ENCODE measurements around the gene SCYL1. TPM values are rescaled to one million over a fixed set of nuclear protein-coding genes. Genes with fewer than 3 reads are reported as not detected.

SCYL1 gene
- 100 to 1,000 TPM in 1 of 6 donors, 10 to 100 TPM in 5; 64.0 to 120 (median 88.8) TPM for total RNA-seq

- peaks cover 21 to 37% (median 29%) of the 10 kb centered on the region in 4 donors for H3K4me1 ChIP-seq
- peak in 3 of 6 experiments; percentile 13 to 29 (median 14) for TF ChIP-seq CTCF (IDR thresholded peaks at IDR 0.05)
- no peak for TF ChIP-seq EP300 (IDR thresholded peaks at IDR 0.05)
- peak; percentile 71 to 77 for TF ChIP-seq POLR2AphosphoS5 (IDR thresholded peaks at IDR 0.05)
- peak in 3 of 4 donors; percentile 55 to 77 (median 59) for TF ChIP-seq POLR2A (IDR thresholded peaks at IDR 0.05)
- peak; percentile 85 to 97 for DNase-seq
- peak within 1 kb of the TSS; percentile 92 to 99 (median 95) for H3K4me3 ChIP-seq
- ATAC-seq (ENCODE audit: low FRiP score in 2 of 2), result peak; percentile 93 to 97
- peaks cover 0 to 35% (median 11%) of the 10 kb centered on the region in 4 donors for H3K36me3 ChIP-seq
- H3K9me3 ChIP-seq, result no peaks in the 10 kb centered on the region
- H3K27ac ChIP-seq, result peak within 1 kb of the TSS; percentile 92 to 97 (median 95)
- 0% methylated on average over 3 to 11 of the region's 82 CpGs for WGBS, 2 donors
- H3K27me3 ChIP-seq, result no peaks in the 10 kb centered on the region
These were observed at the start of gene SCYL1 for GRCh38 chr11:65524741-65525545. Gene SCYL1, plus strand, starts transcription at chr11:65525083. Its CDS starts 71 bp downstream, at chr11:65525154.

- TF ChIP-seq POLR2A (IDR thresholded peaks at IDR 0.05) (no peak), EP300 (IDR thresholded peaks at IDR 0.05) (no peak), CTCF (IDR thresholded peaks at IDR 0.05) (no peak), POLR2AphosphoS5 (IDR thresholded peaks at IDR 0.05) (no peak)
- Histone ChIP-seq H3K4me3 (peak overlapping the region; percentile 52 to 69 (median 64)), H3K27ac (peak overlapping the region; percentile 97 to 100 (median 97)), H3K4me1 (peaks cover 54 to 59% (median 54%) of the 10 kb centered on the region in 4 donors), H3K27me3 (no peaks in the 10 kb centered on the region), H3K36me3 (no peaks in the 10 kb centered on the region), H3K9me3 (no peaks in the 10 kb centered on the region)
- WGBS, 2 donors, result 11 to 15% methylated on average over 10 of the region's 10 CpGs
- DNase-seq (no peak), ATAC-seq (ENCODE audit: low FRiP score in 2 of 2) (no peak)
These were observed 48.2 kb upstream of the SCYL1 start for GRCh38 chr11:65476632-65477148.

- 0 to 1% methylated on average over 29 to 48 of the region's 60 CpGs for WGBS, 2 donors
- TF ChIP-seq CTCF (IDR thresholded peaks at IDR 0.05) (peak in 2 of 6 experiments; percentile 12 to 26), POLR2AphosphoS5 (IDR thresholded peaks at IDR 0.05) (peak; percentile 98 to 99), EP300 (IDR thresholded peaks at IDR 0.05) (peak in 2 of 4 donors; percentile 69 to 96), POLR2A (IDR thresholded peaks at IDR 0.05) (peak; percentile 73 to 99 (median 95))
These were observed 47.5 kb upstream of the SCYL1 start for GRCh38 chr11:65477149-65477965.

GRCh38 chr11:65478388-65479183, 46.3 kb upstream of the SCYL1 start:
- H3K4me1 ChIP-seq, result peaks cover 38 to 45% (median 41%) of the 10 kb centered on the region in 4 donors
- TF ChIP-seq POLR2A (IDR thresholded peaks at IDR 0.05) (peak in 1 of 4 donors; percentile 34), CTCF (IDR thresholded peaks at IDR 0.05) (no peak), POLR2AphosphoS5 (IDR thresholded peaks at IDR 0.05) (peak; percentile 16 to 65)
- H3K27ac ChIP-seq, result peak overlapping the region; percentile 97 to 100 (median 97)
- peak overlapping the region in 3 of 4 donors; percentile 52 to 69 (median 63) for H3K4me3 ChIP-seq
- WGBS, 2 donors, result 70 to 76% methylated on average over 5 to 30 of the region's 33 CpGs
- no peaks in the 10 kb centered on the region for H3K27me3 ChIP-seq
- H3K36me3 ChIP-seq, result no peaks in the 10 kb centered on the region
- DNase-seq (peak in 1 of 2 donors; percentile 89), ATAC-seq (ENCODE audit: low FRiP score in 2 of 2) (peak; percentile 27 to 37)
- H3K9me3 ChIP-seq, result no peaks in the 10 kb centered on the region

More at GRCh38 chr11:65477149-65477965, 47.5 kb upstream of the SCYL1 start:
- H3K27me3 ChIP-seq, result no peaks in the 10 kb centered on the region
- H3K4me3 ChIP-seq, result peak overlapping the region; percentile 52 to 69 (median 64)
- ATAC-seq (ENCODE audit: low FRiP score in 2 of 2) (peak; percentile 95), DNase-seq (peak; percentile 99)
- peaks cover 47 to 54% (median 50%) of the 10 kb centered on the region in 4 donors for H3K4me1 ChIP-seq
- H3K9me3 ChIP-seq, result no peaks in the 10 kb centered on the region
- H3K27ac ChIP-seq, result peak overlapping the region; percentile 97 to 100 (median 97)
- no peaks in the 10 kb centered on the region for H3K36me3 ChIP-seq
